D341Med (cell line): ENCODE measurements around the gene MPHOSPH8.

Experiments used
- DNase-seq: peaks from one replicate; pipeline ENCODE4 v3.0.0; 2012; ENCODE audit warnings: low spot score

Gene MPHOSPH8

GRCh38 chr13:19633479-19634255 lies at the start of gene MPHOSPH8:
Gene MPHOSPH8 (plus strand): TSS chr13:19633659. CDS start chr13:19633749, 90 bp downstream.
- DNase-seq = peak; percentile 97

GRCh38 chr13:19586904-19587634 lies 46.4 kb upstream of the MPHOSPH8 start:
- no peak for DNase-seq

- peak; percentile 49 for DNase-seq
Observed at GRCh38 chr13:19587635-19588300, 45.7 kb upstream of the MPHOSPH8 start.

GRCh38 chr13:19589312-19589711 lies 44.1 kb upstream of the MPHOSPH8 start:
- DNase-seq = no peak

GRCh38 chr13:19590423-19590822 lies 43.0 kb upstream of the MPHOSPH8 start:
- DNase-seq = no peak

GRCh38 chr13:19591864-19592263 lies 41.6 kb upstream of the MPHOSPH8 start:
- DNase-seq = no peak

GRCh38 chr13:19592657-19593180 lies 40.7 kb upstream of the MPHOSPH8 start:
- no peak for DNase-seq

GRCh38 chr13:19596086-19596485 lies 37.4 kb upstream of the MPHOSPH8 start:
- no peak for DNase-seq

GRCh38 chr13:19596960-19597361 lies 36.5 kb upstream of the MPHOSPH8 start:
- DNase-seq = no peak

- no peak for DNase-seq
Observed at GRCh38 chr13:19597523-19597922, 35.9 kb upstream of the MPHOSPH8 start.

- DNase-seq = peak; percentile 87
Observed at GRCh38 chr13:19601749-19602725, 31.4 kb upstream of the MPHOSPH8 start.

GRCh38 chr13:19604306-19604705 lies 29.2 kb upstream of the MPHOSPH8 start:
- no peak for DNase-seq

- no peak for DNase-seq
Observed at GRCh38 chr13:19605161-19605955, 28.1 kb upstream of the MPHOSPH8 start.

- no peak for DNase-seq
Observed at GRCh38 chr13:19606152-19606551, 27.3 kb upstream of the MPHOSPH8 start.

- no peak for DNase-seq
Observed at GRCh38 chr13:19606737-19607136, 26.7 kb upstream of the MPHOSPH8 start.

GRCh38 chr13:19607523-19608078 lies 25.9 kb upstream of the MPHOSPH8 start:
- DNase-seq = no peak

GRCh38 chr13:19618977-19619376 lies 14.5 kb upstream of the MPHOSPH8 start:
- DNase-seq = peak; percentile 55

- DNase-seq = no peak
Observed at GRCh38 chr13:19622193-19622592, 11.3 kb upstream of the MPHOSPH8 start.

GRCh38 chr13:19624265-19624664 lies 9.2 kb upstream of the MPHOSPH8 start:
- DNase-seq = no peak

- DNase-seq = no peak
Observed at GRCh38 chr13:19632915-19633478, 462 bp upstream of the MPHOSPH8 start.
